PC-3 (cell line): Measurements from ENCODE around the gene FOSB.

ENCODE experiments used
- EZH2phosphoT487 ChIP-seq: fragments of 300-600 bp; sonication (generic); IDR thresholded peaks from 2 replicates; pipeline ENCODE4 v1.6.1; 2018; ENCODE audit warnings: mild to moderate bottlenecking, antibody characterized with exemption, low read length, borderline replicate concordance
- TF ChIP-seq, protein P1 (sequence below): fragments of 300-600 bp; sonication (generic); conservative IDR thresholded peaks from 2 replicates; pipeline ENCODE4 v1.5.1; 2017; ENCODE audit warnings: antibody characterized with exemption, low read depth, mild to moderate bottlenecking, low read length

DNA sequence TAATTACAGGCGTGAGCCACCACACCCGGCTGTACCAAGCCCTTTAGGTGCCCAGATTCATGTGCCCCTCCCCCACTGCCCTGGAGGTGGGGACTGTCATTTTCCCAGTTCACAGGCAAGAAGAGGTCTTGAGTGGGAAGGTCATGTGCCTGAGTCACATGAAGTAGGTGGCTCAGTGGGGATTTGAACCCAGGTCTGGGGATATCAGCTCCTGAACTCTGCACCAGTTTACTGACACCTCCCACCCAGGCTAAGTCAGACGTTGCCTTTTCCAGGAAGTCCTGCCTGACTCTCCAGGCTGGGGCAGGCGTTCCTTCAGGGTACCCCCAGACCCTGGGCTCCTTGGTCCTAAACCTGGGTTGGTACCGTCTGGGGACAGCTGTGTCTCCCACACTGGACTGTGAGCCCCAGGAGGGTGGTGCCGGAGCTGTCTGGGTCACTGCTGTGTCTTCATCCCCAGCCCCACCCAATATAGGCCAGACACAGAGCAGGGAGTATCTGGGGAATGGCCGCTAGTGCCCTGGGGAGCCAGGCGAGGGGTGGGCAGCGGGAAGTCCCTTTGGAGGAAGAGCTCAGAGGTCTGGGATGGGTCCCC is 48.1 kb downstream of the FOSB start:
- TF ChIP-seq EZH2phosphoT487 = no peak
- TF ChIP-seq, protein P1, sequence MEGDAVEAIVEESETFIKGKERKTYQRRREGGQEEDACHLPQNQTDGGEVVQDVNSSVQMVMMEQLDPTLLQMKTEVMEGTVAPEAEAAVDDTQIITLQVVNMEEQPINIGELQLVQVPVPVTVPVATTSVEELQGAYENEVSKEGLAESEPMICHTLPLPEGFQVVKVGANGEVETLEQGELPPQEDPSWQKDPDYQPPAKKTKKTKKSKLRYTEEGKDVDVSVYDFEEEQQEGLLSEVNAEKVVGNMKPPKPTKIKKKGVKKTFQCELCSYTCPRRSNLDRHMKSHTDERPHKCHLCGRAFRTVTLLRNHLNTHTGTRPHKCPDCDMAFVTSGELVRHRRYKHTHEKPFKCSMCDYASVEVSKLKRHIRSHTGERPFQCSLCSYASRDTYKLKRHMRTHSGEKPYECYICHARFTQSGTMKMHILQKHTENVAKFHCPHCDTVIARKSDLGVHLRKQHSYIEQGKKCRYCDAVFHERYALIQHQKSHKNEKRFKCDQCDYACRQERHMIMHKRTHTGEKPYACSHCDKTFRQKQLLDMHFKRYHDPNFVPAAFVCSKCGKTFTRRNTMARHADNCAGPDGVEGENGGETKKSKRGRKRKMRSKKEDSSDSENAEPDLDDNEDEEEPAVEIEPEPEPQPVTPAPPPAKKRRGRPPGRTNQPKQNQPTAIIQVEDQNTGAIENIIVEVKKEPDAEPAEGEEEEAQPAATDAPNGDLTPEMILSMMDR = no peak
